ENCODE measurements around the gene RAB8B.

Gene RAB8B

GRCh38 chr15:63288342-63288741 is 98.9 kb downstream of the RAB8B start:
- no peak overlapping the region for H3K4me3 ChIP-seq (ENCODE audit: low read depth, low read length)
- DNase-seq (ENCODE audit: low read depth), result no peak
- no peak for TF ChIP-seq CTCF (IDR thresholded peaks at IDR 0.05; ENCODE audit: control insufficient read depth, extremely low read depth, insufficient read depth)

GRCh38 chr15:63288778-63289378 is 99.5 kb downstream of the RAB8B start:
- peak; percentile 14 for DNase-seq (ENCODE audit: low read depth)
- peak; percentile 67 for TF ChIP-seq CTCF (IDR thresholded peaks at IDR 0.05; ENCODE audit: control insufficient read depth, extremely low read depth, insufficient read depth)
- H3K4me3 ChIP-seq (ENCODE audit: low read depth, low read length), result no peak overlapping the region

GRCh38 chr15:63291507-63291906 is 102.1 kb downstream of the RAB8B start:
- no peak for TF ChIP-seq CTCF (IDR thresholded peaks at IDR 0.05; ENCODE audit: control insufficient read depth, extremely low read depth, insufficient read depth)
- H3K4me3 ChIP-seq (ENCODE audit: low read depth, low read length), result no peak overlapping the region
- DNase-seq (ENCODE audit: low read depth), result no peak

- H3K4me3 ChIP-seq (ENCODE audit: low read depth, low read length), result no peak overlapping the region
- no peak for TF ChIP-seq CTCF (IDR thresholded peaks at IDR 0.05; ENCODE audit: control insufficient read depth, extremely low read depth, insufficient read depth)
- DNase-seq (ENCODE audit: low read depth), result no peak
Measured at GRCh38 chr15:63292241-63292640, 102.8 kb downstream of the RAB8B start.

GRCh38 chr15:63292771-63293170 is 103.4 kb downstream of the RAB8B start:
- no peak for DNase-seq (ENCODE audit: low read depth)

GRCh38 chr15:63294359-63294758 is 105.0 kb downstream of the RAB8B start:
- no peak overlapping the region for H3K4me3 ChIP-seq (ENCODE audit: low read depth, low read length)
- DNase-seq (ENCODE audit: low read depth), result no peak
- TF ChIP-seq CTCF (IDR thresholded peaks at IDR 0.05; ENCODE audit: control insufficient read depth, extremely low read depth, insufficient read depth), result no peak

More at GRCh38 chr15:63292771-63293170, 103.4 kb downstream of the RAB8B start:
- no peak overlapping the region for H3K4me3 ChIP-seq (ENCODE audit: low read depth, low read length)
- no peak for TF ChIP-seq CTCF (IDR thresholded peaks at IDR 0.05; ENCODE audit: control insufficient read depth, extremely low read depth, insufficient read depth)

- no peak for DNase-seq (ENCODE audit: low read depth)
- TF ChIP-seq CTCF (IDR thresholded peaks at IDR 0.05; ENCODE audit: control insufficient read depth, extremely low read depth, insufficient read depth), result no peak
- no peak overlapping the region for H3K4me3 ChIP-seq (ENCODE audit: low read depth, low read length)
Measured at GRCh38 chr15:63295341-63295740, 105.9 kb downstream of the RAB8B start.
